SK-N-SH (cell line): ENCODE data around the gene R3HDML.

ENCODE experiments used
- FOXJ3 ChIP-seq: sonication (generic); formaldehyde crosslinking; IDR thresholded peaks from 2 replicates; pipeline ENCODE4 v1.5.1; 2020; ENCODE audit warnings: mild to moderate bottlenecking, missing genetic modification reagents
- GATA2 ChIP-seq: sonication (generic); formaldehyde crosslinking; IDR thresholded peaks from 2 replicates; pipeline ENCODE4 v1.5.0; 2020; ENCODE audit warnings: mild to moderate bottlenecking, missing genetic modification reagents
- MXI1 ChIP-seq: IDR thresholded peaks from 2 replicates; pipeline ENCODE4 v1.6.1; 2012; ENCODE audit warnings: mild to moderate bottlenecking, low read depth, low read length, improper control_type of control experiment
- RAD21 ChIP-seq: IDR thresholded peaks from 2 replicates; pipeline ENCODE4 v1.6.1; 2012; ENCODE audit warnings: mild to moderate bottlenecking, low read length
- RFX5 ChIP-seq: IDR thresholded peaks from 2 replicates; pipeline ENCODE4 v1.6.1; 2012; ENCODE audit warnings: mild to moderate bottlenecking, improper control_type of control experiment, low read length
- TF ChIP-seq, protein P1 (sequence below): fragments of 200-600 bp; sonication (generic); IDR thresholded peaks from 2 replicates; pipeline ENCODE4 v1.6.1; 2017; ENCODE audit warnings: antibody characterized with exemption, mild to moderate bottlenecking, moderate library complexity
- TF ChIP-seq, protein P2 (sequence below): IDR thresholded peaks from 2 replicates; pipeline ENCODE4 v1.4.0; 2012; ENCODE audit warnings: low read depth
- TF ChIP-seq, protein P3 (sequence below): fragments of 150-350 bp; IDR thresholded peaks from 2 replicates; pipeline ENCODE4 v1.6.1; 2017; ENCODE audit warnings: antibody characterized with exemption, low read length, low read depth, borderline replicate concordance

DNA sequence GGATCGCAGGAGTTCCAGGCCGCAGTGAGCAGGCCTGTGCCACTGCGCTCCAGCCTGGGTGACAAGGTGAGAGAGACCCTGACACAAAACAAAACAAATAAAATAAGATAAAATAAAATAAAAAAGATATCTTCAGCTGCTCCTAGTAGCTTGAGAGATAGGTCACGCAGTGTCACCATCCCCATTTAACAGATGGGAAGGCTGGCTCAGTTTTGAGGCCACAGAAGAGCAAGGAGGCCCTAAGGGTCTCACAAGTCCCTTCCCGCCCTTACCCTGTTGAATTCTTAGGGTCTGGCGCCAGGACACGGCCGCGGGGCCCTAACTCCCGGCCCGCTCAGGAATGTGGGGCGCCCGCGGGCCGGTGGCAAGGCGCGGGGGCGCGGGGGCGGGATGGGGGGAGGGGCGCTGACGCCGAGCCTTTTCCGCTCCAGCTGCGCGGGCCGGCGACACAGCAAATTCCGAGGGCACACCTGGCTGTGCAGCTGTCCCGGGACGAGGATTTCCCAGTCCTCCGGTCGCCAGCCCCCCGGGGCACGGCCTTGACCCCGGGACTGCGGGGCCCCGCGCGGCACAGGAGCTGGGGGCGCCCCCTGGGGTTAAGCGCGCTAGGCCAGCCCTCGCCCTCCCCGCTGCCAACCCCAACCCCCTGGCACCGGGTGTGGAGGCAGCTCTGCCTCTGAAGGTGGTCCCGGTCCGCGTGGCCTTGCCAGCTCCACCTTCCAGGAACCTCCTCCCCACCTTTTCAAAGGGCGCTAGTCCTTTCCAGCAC, 10.3 kb upstream of the R3HDML start:
- TF ChIP-seq FOXJ3 (no peak), RFX5 (no peak), GATA2 (CRISPR knock-in tag) (no peak), MXI1 (no peak), RAD21 (no peak)
- TF ChIP-seq, protein P1, sequence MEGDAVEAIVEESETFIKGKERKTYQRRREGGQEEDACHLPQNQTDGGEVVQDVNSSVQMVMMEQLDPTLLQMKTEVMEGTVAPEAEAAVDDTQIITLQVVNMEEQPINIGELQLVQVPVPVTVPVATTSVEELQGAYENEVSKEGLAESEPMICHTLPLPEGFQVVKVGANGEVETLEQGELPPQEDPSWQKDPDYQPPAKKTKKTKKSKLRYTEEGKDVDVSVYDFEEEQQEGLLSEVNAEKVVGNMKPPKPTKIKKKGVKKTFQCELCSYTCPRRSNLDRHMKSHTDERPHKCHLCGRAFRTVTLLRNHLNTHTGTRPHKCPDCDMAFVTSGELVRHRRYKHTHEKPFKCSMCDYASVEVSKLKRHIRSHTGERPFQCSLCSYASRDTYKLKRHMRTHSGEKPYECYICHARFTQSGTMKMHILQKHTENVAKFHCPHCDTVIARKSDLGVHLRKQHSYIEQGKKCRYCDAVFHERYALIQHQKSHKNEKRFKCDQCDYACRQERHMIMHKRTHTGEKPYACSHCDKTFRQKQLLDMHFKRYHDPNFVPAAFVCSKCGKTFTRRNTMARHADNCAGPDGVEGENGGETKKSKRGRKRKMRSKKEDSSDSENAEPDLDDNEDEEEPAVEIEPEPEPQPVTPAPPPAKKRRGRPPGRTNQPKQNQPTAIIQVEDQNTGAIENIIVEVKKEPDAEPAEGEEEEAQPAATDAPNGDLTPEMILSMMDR = no peak
- TF ChIP-seq, protein P2, sequence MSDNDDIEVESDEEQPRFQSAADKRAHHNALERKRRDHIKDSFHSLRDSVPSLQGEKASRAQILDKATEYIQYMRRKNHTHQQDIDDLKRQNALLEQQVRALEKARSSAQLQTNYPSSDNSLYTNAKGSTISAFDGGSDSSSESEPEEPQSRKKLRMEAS = no peak
- TF ChIP-seq, protein P3, sequence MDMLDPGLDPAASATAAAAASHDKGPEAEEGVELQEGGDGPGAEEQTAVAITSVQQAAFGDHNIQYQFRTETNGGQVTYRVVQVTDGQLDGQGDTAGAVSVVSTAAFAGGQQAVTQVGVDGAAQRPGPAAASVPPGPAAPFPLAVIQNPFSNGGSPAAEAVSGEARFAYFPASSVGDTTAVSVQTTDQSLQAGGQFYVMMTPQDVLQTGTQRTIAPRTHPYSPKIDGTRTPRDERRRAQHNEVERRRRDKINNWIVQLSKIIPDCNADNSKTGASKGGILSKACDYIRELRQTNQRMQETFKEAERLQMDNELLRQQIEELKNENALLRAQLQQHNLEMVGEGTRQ = no peak
